Caco-2 (cell line): ENCODE measurements around the gene PRC1. TPM values are rescaled to one million over a fixed set of nuclear protein-coding genes. Genes with fewer than 3 reads are reported as not detected.

Experiments
- BruUV-seq: library from RNA; stranded (reverse); fragments of 400-500 nt; replicated peaks from 2 replicates; lab custom pipeline; 2021; lab: Mats Ljungman, UMichigan
- CTCF ChIA-PET: fragments of 300-600 bp; sonication (Branson Sonifier 250); formaldehyde crosslinking; loops from one replicate; lab custom pipeline; 2022; ENCODE audit warnings: antibody characterized with exemption; lab: Charles Lee
- POLR2A ChIA-PET: fragments of 300-600 bp; sonication (Branson Sonifier 250); formaldehyde crosslinking; loops from one replicate; lab custom pipeline; 2022; ENCODE audit warnings: antibody characterized with exemption; lab: Charles Lee
- DNase-seq, 2 experiments: peaks; one replicate each; pipeline versions ENCODE4 v3.0.0 to v3.0.0-alpha.2; 2020 to 2022
- H3K27me3 ChIP-seq: replicated peaks from 2 replicates; pipeline ENCODE4 v1.6.0; 2011; ENCODE audit warnings: low read length; ENCODE audit not compliant: control insufficient read depth, insufficient read depth
- H3K36me3 ChIP-seq: 2 replicates; pipeline ENCODE4 v1.5.1; 2011; ENCODE audit warnings: low read length; ENCODE audit not compliant: control insufficient read depth, insufficient read depth
- H3K4me1 ChIP-seq: fragments of 250-450 bp; sonication (Bioruptor Pico); 2 replicates; pipeline ENCODE4 v1.5.1; 2020; ENCODE audit warnings: mild to moderate bottlenecking
- H3K4me3 ChIP-seq: 2 replicates; pipeline ENCODE4 v1.5.1; 2011; ENCODE audit warnings: low read depth, mild to moderate bottlenecking, control low read depth, low read length
- H3K9me3 ChIP-seq: fragments of 250-450 bp; sonication (Bioruptor Pico); 2 replicates; pipeline ENCODE4 v1.5.1; 2020; ENCODE audit warnings: mild to moderate bottlenecking, moderate library complexity
- H3K27ac Mint-ChIP-seq: one replicate; pipeline ENCODE4 v1.8.0; 2022; ENCODE audit warnings: mixed read lengths; ENCODE audit not compliant: unreplicated experiment
- H3K27me3 Mint-ChIP-seq: one replicate; pipeline ENCODE4 v1.8.0; 2022; ENCODE audit warnings: mixed read lengths; ENCODE audit not compliant: insufficient read depth, unreplicated experiment
- H3K36me3 Mint-ChIP-seq: one replicate; pipeline ENCODE4 v1.8.0; 2022; ENCODE audit warnings: mild to moderate bottlenecking, mixed read lengths; ENCODE audit not compliant: insufficient read depth, unreplicated experiment
- H3K4me1 Mint-ChIP-seq: one replicate; pipeline ENCODE4 v1.8.0; 2022; ENCODE audit warnings: low read depth, mixed read lengths; ENCODE audit not compliant: unreplicated experiment
- H3K4me3 Mint-ChIP-seq: one replicate; pipeline ENCODE4 v1.8.0; 2022; ENCODE audit warnings: mild to moderate bottlenecking, moderate library complexity, mixed read lengths; ENCODE audit not compliant: unreplicated experiment
- H3K9me3 Mint-ChIP-seq: one replicate; pipeline ENCODE4 v1.8.0; 2022; ENCODE audit warnings: mixed read lengths; ENCODE audit not compliant: unreplicated experiment
- intact Hi-C: fragments of 100-400 bp; cut with micrococcal nuclease; formaldehyde crosslinking; loops from one replicate; pipeline ENCODE4 v1.10.0; 2022; ENCODE audit not compliant: unreplicated experiment
- total RNA-seq: library from RNA; stranded (reverse); gene quantifications from 2 replicates; pipeline ENCODE4 v1.2.3, GENCODE V29; 2022
- TF ChIP-seq, protein P1 (sequence below), 2 experiments: fragments of 200-600 bp in 1 of 2; IDR thresholded peaks; 1 replicate in 1 of 2; 2 replicates in 1 of 2; pipeline versions ENCODE4 v1.5.1 to v1.8.0; 2011 to 2022; ENCODE audit warnings: antibody characterized with exemption in 1 of 2, control low read depth in 1 of 2, inconsistent platforms in 1 of 2, low read depth in 1 of 2, low read length in 1 of 2, mild to moderate bottlenecking in 1 of 2, moderate library complexity in 1 of 2; ENCODE audit not compliant: insufficient read depth in 1 of 2, severe bottlenecking in 1 of 2, unreplicated experiment in 1 of 2

The PRC1 gene
- total RNA-seq, 1 experiment from 2014 or later, result 145 TPM

DNA sequence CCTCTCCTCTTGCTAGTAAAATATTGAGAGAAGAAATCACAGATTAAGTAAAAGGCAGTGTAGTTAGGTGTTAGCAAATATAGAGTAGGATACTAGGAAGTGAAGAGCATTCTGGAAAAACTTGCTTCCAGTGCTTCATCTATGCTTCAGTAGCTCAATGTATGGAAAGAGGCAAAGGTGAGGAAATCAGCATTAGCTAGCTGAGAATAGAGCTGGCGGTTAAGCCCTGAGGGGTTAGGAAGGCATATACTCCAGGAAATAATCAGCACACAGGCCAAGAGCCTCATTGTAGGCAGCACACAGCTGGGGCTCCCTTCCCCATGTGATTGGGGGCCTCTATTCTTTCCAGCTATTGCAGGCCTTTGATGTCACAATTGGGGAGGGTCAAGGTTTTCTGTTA is 25.9 kb downstream of the PRC1 start:
- H3K36me3 ChIP-seq, result no peaks in the 10 kb centered on the region; the same call in 1 of the 2 replicates
- TF ChIP-seq, protein P1, sequence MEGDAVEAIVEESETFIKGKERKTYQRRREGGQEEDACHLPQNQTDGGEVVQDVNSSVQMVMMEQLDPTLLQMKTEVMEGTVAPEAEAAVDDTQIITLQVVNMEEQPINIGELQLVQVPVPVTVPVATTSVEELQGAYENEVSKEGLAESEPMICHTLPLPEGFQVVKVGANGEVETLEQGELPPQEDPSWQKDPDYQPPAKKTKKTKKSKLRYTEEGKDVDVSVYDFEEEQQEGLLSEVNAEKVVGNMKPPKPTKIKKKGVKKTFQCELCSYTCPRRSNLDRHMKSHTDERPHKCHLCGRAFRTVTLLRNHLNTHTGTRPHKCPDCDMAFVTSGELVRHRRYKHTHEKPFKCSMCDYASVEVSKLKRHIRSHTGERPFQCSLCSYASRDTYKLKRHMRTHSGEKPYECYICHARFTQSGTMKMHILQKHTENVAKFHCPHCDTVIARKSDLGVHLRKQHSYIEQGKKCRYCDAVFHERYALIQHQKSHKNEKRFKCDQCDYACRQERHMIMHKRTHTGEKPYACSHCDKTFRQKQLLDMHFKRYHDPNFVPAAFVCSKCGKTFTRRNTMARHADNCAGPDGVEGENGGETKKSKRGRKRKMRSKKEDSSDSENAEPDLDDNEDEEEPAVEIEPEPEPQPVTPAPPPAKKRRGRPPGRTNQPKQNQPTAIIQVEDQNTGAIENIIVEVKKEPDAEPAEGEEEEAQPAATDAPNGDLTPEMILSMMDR (IDR thresholded peaks at IDR 0.05; ENCODE audit: insufficient read depth in 1 of 2, low read depth in 1 of 2, low read length in 1 of 2, severe bottlenecking in 1 of 2, unreplicated experiment in 1 of 2), result no peak
- Mint-ChIP-seq H3K9me3 (no peaks in the 10 kb centered on the region), H3K27me3 (no peaks in the 10 kb centered on the region), H3K4me1 (no peaks in the 10 kb centered on the region), H3K4me3 (no peak overlapping the region), H3K36me3 (peaks cover 90% of the 10 kb centered on the region), H3K27ac (no peak overlapping the region)
- no peaks in the 10 kb centered on the region for H3K4me1 ChIP-seq
- intact Hi-C loops, result no loop called here
- BruUV-seq, result no TSS peak
- CTCF ChIA-PET, result interaction anchor here (0.6 kb wide), 1 partner anchor 32 kb away, joined by 3 read pairs; no protein-coding TSS in a partner anchor
- no peaks in the 10 kb centered on the region for H3K27me3 ChIP-seq
- no peaks in the 10 kb centered on the region for H3K9me3 ChIP-seq
- no peak overlapping the region for H3K4me3 ChIP-seq
- DNase-seq, result no peak
- POLR2A ChIA-PET, result interaction anchor here (0.6 kb wide), 1 partner anchor 13 kb away, joined by 4 read pairs; no protein-coding TSS in a partner anchor

DNA sequence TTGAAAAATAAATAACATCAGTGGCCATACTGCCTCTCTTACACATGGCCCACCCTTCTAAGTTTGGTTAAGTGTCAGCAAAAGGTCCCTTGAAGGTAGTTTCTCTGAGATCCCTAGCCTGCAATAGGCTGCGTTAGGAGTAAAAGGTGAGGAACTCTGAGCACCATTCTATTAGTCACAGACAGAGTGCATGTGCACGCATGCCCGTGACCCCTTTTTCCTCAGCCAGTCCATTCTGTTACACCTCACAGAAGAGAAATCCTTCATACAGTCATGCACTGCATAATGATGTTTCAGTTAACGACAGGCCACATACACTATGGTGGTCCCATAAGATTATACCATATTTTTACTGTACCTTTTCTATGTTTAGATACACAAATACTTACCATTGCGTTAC is 27.1 kb downstream of the PRC1 start:
- Mint-ChIP-seq H3K36me3 (peaks cover 85% of the 10 kb centered on the region), H3K27ac (no peak overlapping the region)

DNA sequence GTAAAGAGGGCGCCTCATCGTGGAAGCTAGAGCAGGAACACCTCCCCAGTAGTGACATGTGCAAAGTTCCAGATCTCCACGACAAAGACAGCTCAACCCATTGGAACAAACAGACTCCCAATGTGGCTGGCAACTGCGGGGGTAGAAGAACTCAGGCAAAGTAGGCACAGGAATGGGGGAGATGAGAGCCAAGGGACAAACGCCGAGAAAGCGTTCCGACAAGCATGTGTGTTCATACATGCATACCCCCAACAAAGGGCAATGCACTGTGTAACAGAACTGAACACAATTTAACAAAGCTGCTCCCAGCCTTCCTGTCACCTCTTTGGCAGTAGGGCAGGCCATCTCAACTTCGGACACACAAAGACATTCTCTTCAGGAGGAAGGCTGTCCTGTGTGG is 28.1 kb downstream of the PRC1 start:
- Histone ChIP-seq H3K4me1 (no peaks in the 10 kb centered on the region), H3K36me3 (no peaks in the 10 kb centered on the region; the same call in 1 of the 2 replicates), H3K27me3 (no peaks in the 10 kb centered on the region), H3K9me3 (no peaks in the 10 kb centered on the region), H3K4me3 (no peak overlapping the region)
- intact Hi-C loops, result no loop called here
- Mint-ChIP-seq H3K36me3 (peaks cover 83% of the 10 kb centered on the region), H3K9me3 (no peaks in the 10 kb centered on the region), H3K27ac (no peak overlapping the region), H3K4me3 (no peak overlapping the region), H3K27me3 (no peaks in the 10 kb centered on the region), H3K4me1 (peaks cover 2% of the 10 kb centered on the region)
- DNase-seq, result no peak
- ChIA-PET CTCF (no interaction called here), POLR2A (interaction anchor here (0.7 kb wide), 1 partner anchor 67 kb away, joined by 3 read pairs; no protein-coding TSS in a partner anchor)
- TSS peak; percentile 70 for BruUV-seq
- TF ChIP-seq, protein P1 (IDR thresholded peaks at IDR 0.05; ENCODE audit: insufficient read depth in 1 of 2, low read depth in 1 of 2, low read length in 1 of 2, severe bottlenecking in 1 of 2, unreplicated experiment in 1 of 2), result no peak

More for the DNA sequence above, 27.1 kb downstream of the PRC1 start:
- no peaks in the 10 kb centered on the region for H3K27me3 ChIP-seq
- no peaks in the 10 kb centered on the region for H3K27me3 Mint-ChIP-seq
- POLR2A ChIA-PET, result no interaction called here
- H3K4me1 ChIP-seq, result no peaks in the 10 kb centered on the region
- no peaks in the 10 kb centered on the region for H3K9me3 ChIP-seq
- TF ChIP-seq, protein P1 (IDR thresholded peaks at IDR 0.05; ENCODE audit: insufficient read depth in 1 of 2, low read depth in 1 of 2, low read length in 1 of 2, severe bottlenecking in 1 of 2, unreplicated experiment in 1 of 2), result no peak
- CTCF ChIA-PET, result no interaction called here
- no peak for DNase-seq
- H3K9me3 Mint-ChIP-seq, result no peaks in the 10 kb centered on the region
- H3K4me3 ChIP-seq, result no peak overlapping the region
- H3K4me1 Mint-ChIP-seq, result no peaks in the 10 kb centered on the region
- no peak overlapping the region for H3K4me3 Mint-ChIP-seq
- no TSS peak for BruUV-seq
- intact Hi-C loops, result no loop called here
- H3K36me3 ChIP-seq, result no peaks in the 10 kb centered on the region; the same call in 1 of the 2 replicates
